Testis (tissue), 3 donors: ENCODE measurements around the gene DDA1. TPM values are rescaled to one million over a fixed set of nuclear protein-coding genes. Genes with fewer than 3 reads are reported as not detected.

Experiments used
- DNase-seq: peaks from one replicate; pipeline ENCODE4 v3.0.0-alpha.2; 2019
- H3K27ac ChIP-seq, 2 donors: fragments of 200-600 bp; sonication (generic); one replicate each; pipeline ENCODE4 v1.5.1; 2019
- H3K27me3 ChIP-seq: fragments of 200-600 bp; sonication (generic); one replicate; pipeline ENCODE4 v1.5.1; 2019
- H3K36me3 ChIP-seq: fragments of 200-600 bp; sonication (generic); one replicate; pipeline ENCODE4 v1.5.1; 2017; ENCODE audit warnings: low read depth; ENCODE audit errors: missing control alignments
- H3K4me1 ChIP-seq: fragments of 200-600 bp; sonication (generic); one replicate; pipeline ENCODE4 v1.5.1; 2019
- H3K4me3 ChIP-seq, 2 donors: fragments of 200-600 bp; sonication (generic); one replicate each; pipeline ENCODE4 v1.5.1; 2017 to 2019
- H3K9me3 ChIP-seq: fragments of 200-600 bp; sonication (generic); one replicate; pipeline ENCODE4 v1.5.1; 2017
- CTCF ChIP-seq, 3 experiments: fragments of 450-650 bp in 2 of 3; fragments of 200-600 bp in 1 of 3; sonication (generic) in 1 of 3; IDR thresholded peaks; one replicate each; pipeline ENCODE4 v1.5.1; 2016 to 2019; ENCODE audit warnings: antibody characterized with exemption in 3 of 3, mild to moderate bottlenecking in 2 of 3, moderate library complexity in 1 of 3
- POLR2A ChIP-seq: fragments of 450-650 bp; IDR thresholded peaks from one replicate; pipeline ENCODE4 v1.6.1; 2017; ENCODE audit warnings: antibody characterized with exemption, mild to moderate bottlenecking, moderate library complexity
- WGBS, 2 donors: methylation state at CpG; one replicate each; pipeline ENCODE4 v1.1.5; 2018; 5-methylcytosine and 5-hydroxymethylcytosine counted together
- intact Hi-C: fragments of 100-400 bp; cut with DNase I; formaldehyde crosslinking; loops from one replicate; pipeline ENCODE4 v1.15.1; 2023; ENCODE audit warnings: low total_unique reads
- polyA plus RNA-seq: library from polyadenylated mRNA; stranded (reverse); fragments of 350-450 nt; fragmentation: Illumina TruSeq; extraction: RNeasy Lipid Tissue Mini Kit (QIAGEN cat#74804); gene quantifications from one replicate; pipeline ENCODE4 v1.2.3, GENCODE V29; 2014; ENCODE audit warnings: low read depth, low replicate concordance; ENCODE audit not compliant: insufficient read depth
- total RNA-seq, 2 donors: library from RNA; depleted of rRNA; stranded (reverse); fragments of >200 nt; gene quantifications; one replicate each; pipeline ENCODE4 v1.2.3, GENCODE V29; 2016

The DDA1 gene
- total and polyA plus RNA-seq, 3 donors from 2014 or later: 46.4 to 123 (median 55.5) TPM

DNA sequence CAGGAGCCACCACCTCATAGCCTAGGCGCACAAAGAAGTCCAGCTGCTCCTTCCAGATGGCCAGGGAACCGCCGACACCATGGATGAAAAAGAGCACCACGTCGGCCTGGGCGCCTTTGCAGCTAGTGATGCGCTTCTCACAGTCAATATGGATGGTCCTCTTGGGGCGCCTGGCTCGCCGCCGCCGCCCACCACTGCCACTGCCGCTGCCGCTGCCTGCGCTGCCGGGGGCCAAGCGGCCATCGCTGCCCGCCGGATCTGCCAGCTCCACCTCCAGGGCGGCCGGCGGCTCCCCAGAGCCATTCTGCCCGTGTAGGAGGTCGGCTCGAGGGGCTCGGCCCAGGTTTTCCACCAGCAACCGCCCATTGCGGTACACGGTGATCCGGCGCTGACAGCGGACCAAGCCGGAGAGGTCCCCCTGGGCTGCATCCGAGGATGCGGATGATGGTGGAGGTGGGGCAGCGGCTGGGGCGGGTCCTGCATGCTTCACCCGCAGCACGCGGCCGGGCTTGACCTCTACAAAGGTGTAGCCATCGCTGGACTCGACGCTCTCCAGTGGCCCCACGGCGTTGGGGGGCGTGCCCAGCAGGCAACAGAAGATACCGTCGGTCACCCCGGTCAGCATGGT lies 8.3 kb upstream of the DDA1 start:
- no peaks in the 10 kb centered on the region for H3K9me3 ChIP-seq
- 66 to 81% methylated on average over 22 to 46 of the region's 51 CpGs for WGBS, 2 donors
- H3K27me3 ChIP-seq: no peaks in the 10 kb centered on the region
- H3K4me1 ChIP-seq: peaks cover 26% of the 10 kb centered on the region
- DNase-seq: no peak
- intact Hi-C loops: no loop called here
- no peaks in the 10 kb centered on the region for H3K36me3 ChIP-seq
- no peak overlapping the region for H3K4me3 ChIP-seq
- H3K27ac ChIP-seq: no peak overlapping the region
- no peak for TF ChIP-seq CTCF (IDR thresholded peaks at IDR 0.05)
- TF ChIP-seq POLR2A: no peak

DNA sequence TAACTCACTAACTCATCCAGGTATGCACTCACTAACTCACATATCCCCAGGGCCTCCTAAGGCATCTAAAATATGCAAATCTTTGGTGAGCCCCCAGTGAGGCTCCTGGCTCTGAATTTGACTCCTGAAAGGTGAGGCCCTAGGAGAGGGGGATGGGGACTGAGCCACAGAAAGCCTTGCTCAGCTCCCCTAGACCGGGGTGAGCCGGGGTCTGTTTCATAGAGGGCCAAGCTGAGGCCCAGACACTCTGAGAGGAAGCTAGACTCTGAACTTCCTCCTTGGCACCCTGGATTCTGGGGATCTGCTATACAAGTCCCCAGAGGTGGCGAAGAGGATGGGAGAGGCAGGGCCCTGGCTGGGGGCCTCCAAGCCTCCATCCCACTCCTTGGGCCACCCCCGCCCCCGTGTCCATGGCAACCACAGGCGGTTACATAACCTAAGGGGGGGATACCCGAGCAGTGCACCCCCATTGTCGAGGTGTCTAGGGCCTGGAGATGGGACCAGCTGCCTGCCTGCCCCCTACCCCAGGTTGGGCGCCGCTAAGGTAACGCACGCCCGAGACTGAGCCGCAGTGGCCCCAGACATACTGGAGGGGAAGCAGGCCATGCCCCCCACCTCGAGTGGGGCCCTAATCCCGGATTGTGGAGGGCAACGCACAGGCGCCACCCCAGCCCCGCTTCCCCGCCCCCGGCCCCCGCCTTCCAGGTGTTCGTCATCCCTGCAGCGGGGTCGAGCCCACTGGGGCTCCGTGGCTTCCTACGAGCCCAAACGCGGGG lies 6.8 kb upstream of the DDA1 start:
- H3K36me3 ChIP-seq: no peaks in the 10 kb centered on the region
- no peaks in the 10 kb centered on the region for H3K9me3 ChIP-seq
- no peak for TF ChIP-seq POLR2A
- no peak for TF ChIP-seq CTCF (IDR thresholded peaks at IDR 0.05)
- 6% methylated on average over 28 of the region's 29 CpGs; no CpG with 5 or more reads in 1 of the 2 donors for WGBS, 2 donors
- intact Hi-C loops: no loop called here
- peaks cover 36% of the 10 kb centered on the region for H3K4me1 ChIP-seq
- peak overlapping the region; percentile 69 to 83 for H3K4me3 ChIP-seq
- no peak for DNase-seq
- H3K27ac ChIP-seq: peak overlapping the region; percentile 55 to 76
- H3K27me3 ChIP-seq: no peaks in the 10 kb centered on the region

GRCh38 chr19:17303167-17303939 lies 6.0 kb upstream of the DDA1 start, which contains the start of gene ABHD8:
TSS of gene ABHD8 (minus strand) at chr19:17303425. CDS start at chr19:17301616, 1,809 bp downstream.
- WGBS, 2 donors: 2 to 5% methylated on average over 20 to 41 of the region's 52 CpGs
- no peaks in the 10 kb centered on the region for H3K36me3 ChIP-seq
- TF ChIP-seq POLR2A (no peak), CTCF (IDR thresholded peaks at IDR 0.05) (peak; percentile 71 to 78 (median 75))
- H3K27ac ChIP-seq: peak within 1 kb of the TSS; percentile 55 to 76
- no peaks in the 10 kb centered on the region for H3K27me3 ChIP-seq
- peak within 1 kb of the TSS; percentile 69 to 83 for H3K4me3 ChIP-seq
- DNase-seq: peak; percentile 97
- H3K9me3 ChIP-seq: no peaks in the 10 kb centered on the region
- intact Hi-C loops: no loop called here
- peaks cover 36% of the 10 kb centered on the region for H3K4me1 ChIP-seq

DNA sequence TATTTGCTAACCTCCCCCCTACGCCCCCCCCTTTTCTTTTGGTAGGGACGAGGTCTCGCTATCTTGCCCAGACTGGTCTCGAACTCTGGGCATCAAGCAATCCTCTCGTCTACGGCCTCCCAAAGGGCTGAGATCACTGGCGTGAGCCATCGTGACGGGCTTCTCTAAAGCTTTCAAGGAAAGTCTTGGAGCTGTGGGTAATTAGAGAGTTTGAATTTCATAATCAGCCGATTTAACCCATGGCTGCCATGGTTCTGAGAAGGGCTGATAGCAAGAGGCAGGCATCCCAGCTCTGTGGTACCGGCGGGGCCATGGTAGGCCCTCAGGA lies 5.5 kb upstream of the DDA1 start:
- Histone ChIP-seq H3K9me3 (no peaks in the 10 kb centered on the region), H3K4me3 (no peak overlapping the region), H3K4me1 (peaks cover 36% of the 10 kb centered on the region), H3K36me3 (no peaks in the 10 kb centered on the region), H3K27me3 (no peaks in the 10 kb centered on the region), H3K27ac (no peak overlapping the region)
- TF ChIP-seq POLR2A (no peak), CTCF (IDR thresholded peaks at IDR 0.05) (no peak)
- intact Hi-C loops: no loop called here
- 42 to 50% methylated on average over 12 of the region's 12 CpGs for WGBS, 2 donors
- no peak for DNase-seq
